Measurements from ENCODE around the gene EML3.
"Not testable (repeated sequence)": the region's sequence is repeated elsewhere in the genome, so short reads cannot be mapped to it uniquely, and the experiment has no call there.

The EML3 gene

DNA sequence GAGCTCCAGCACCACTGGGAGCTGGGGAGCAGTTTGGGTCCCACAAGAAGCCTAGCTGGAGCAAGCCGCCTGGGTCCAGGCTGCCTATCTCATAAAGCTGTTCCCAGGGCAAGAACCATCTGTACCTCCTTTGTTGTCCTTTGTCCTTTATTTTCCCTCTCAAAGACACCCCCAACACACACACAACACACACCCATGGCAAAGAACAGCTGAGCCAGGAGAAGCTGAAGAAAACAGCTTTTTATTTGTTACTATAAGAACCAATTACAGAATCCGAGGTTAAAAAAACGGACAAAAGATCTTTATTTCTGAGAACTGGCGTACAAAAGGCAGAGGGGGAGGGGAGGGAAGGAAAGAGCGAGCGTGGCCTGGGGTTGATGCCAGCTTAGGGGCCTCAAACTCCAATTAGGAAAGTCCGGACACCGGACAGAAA, 19.6 kb downstream of the EML3 start:
- no peaks in the 10 kb centered on the region for H3K27me3 Mint-ChIP-seq
- peak overlapping the region in 1 of 2 donors; percentile 83 for H3K27ac Mint-ChIP-seq
- H3K4me3 Mint-ChIP-seq, result peak overlapping the region; percentile 21 to 93
- H3K9me3 Mint-ChIP-seq, result no peaks in the 10 kb centered on the region
- peaks cover 72% of the 10 kb centered on the region for H3K4me1 Mint-ChIP-seq
- DNase-seq (no peak), ATAC-seq (no peak)

DNA sequence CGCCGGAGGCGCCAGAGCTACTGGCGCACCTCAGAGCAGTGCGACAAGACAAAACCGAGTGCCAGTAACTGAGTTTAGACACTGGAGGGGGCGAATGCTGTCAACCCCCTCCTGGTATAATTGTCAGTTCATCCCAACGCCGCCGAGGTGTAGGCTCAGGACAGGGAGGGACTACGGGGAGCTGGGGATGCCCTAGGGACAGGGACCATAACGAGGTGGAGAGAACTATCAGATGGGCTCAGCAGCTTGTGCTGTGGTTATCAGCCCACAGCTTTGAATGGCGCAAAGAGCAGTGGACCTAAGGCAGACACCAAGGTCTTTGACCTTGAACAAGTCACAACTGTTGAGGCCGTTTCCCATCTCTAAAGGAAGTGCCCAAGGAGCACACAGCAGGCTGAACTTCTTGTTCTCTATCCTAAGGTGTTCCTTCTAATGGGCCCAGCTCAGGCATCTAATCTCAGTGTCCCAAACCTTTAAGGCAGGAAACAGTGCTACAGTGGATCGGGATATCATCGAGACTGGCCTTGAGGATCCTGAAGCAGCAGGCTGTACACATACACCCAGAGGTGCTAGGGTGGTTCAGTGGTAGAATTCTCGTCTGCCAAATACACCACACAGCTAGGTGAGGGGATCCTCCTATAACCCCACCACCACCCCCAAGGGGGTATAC, 20.3 kb downstream of the EML3 start:
- no peaks in the 10 kb centered on the region for H3K27me3 Mint-ChIP-seq
- H3K27ac Mint-ChIP-seq, result peak overlapping the region; percentile 97 to 99
- no peaks in the 10 kb centered on the region for H3K9me3 Mint-ChIP-seq
- no peak for ATAC-seq
- H3K4me3 Mint-ChIP-seq, result peak overlapping the region; percentile 93 to 96
- peaks cover 66% of the 10 kb centered on the region for H3K4me1 Mint-ChIP-seq
- no peak for DNase-seq

DNA sequence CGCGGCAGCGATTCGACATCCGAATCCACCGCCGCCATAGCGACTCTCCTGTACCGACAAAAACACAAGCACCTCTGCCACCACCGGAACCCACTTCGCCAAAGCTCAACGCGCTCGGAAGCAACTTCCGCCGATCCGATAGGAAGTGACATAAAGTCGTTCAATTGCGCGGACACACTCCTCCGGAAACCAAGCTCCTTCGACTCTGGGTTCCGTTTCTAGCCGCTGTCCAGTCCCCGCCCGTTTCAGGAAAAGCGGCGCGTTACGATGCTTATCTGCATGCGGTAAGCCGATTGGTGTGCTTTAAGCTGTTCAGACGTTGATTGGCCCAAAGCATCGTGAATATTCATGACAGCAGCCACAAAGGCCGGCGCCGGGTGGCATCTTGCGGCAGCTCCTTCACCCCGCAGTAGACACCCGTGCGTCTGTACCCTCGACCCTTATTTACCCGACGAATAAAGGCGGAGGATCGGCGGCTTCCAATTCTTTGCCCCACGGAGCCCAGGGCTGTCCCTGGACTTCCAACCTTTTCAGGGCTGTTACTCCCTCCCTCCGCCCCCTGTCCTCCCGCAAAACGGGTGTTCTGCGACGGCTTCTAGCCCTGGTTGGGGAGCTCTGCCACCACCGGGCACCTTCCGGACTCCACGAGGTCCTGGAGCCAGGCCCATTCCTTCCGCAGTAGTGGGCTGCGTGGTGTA, 21.0 kb downstream of the EML3 start, which contains the start of gene TUT1:
Gene TUT1 (minus strand): TSS at position 76 of the 698 bp plus-strand sequence. CDS start 38 bp downstream, at position 38.
- Mint-ChIP-seq H3K9me3 (no peaks in the 10 kb centered on the region), H3K27me3 (no peaks in the 10 kb centered on the region), H3K27ac (peak within 1 kb of the TSS; percentile 97 to 99), H3K4me1 (peaks cover 65% of the 10 kb centered on the region), H3K4me3 (peak within 1 kb of the TSS; percentile 93 to 96)
- DNase-seq (peak; percentile 96 to 98), ATAC-seq (peak; percentile 93)

DNA sequence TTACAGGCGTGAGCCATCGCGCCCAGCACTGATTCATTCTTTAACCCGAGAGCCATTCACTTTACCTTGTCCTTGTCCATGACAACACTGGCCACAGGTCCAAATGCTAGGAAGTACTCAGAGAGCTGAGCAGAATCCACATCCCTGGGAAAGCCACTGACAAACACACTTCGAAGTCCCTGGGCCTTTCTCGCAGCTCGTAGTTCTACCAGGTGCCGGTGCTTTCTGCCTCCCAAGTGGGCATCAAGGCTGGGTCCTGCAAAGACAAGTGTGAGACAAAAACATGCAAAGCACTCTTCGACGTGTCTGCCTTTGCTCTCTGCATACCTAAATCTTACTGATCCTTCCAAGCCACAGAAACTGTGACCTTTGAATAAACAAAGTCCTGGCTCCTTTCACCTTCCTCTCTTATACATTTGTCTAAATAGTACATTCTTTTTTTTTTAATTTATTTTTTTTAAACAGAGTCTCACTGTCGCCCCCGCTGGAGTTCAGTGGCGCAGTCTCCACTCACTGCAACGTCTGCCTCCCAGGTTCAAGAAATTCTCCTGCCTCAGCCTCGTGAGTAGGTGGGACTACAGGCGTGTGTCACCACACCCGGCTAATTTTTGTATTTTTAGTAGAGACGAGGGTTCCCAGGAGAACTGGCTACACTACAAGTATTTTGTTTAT, 23.5 kb downstream of the EML3 start:
- DNase-seq, result no peak
- ATAC-seq, result no peak
- peaks cover 54% of the 10 kb centered on the region for H3K4me1 Mint-ChIP-seq
- H3K4me3 Mint-ChIP-seq, result peak overlapping the region in 1 of 2 donors; percentile 46
- H3K27me3 Mint-ChIP-seq, result no peaks in the 10 kb centered on the region
- no peaks in the 10 kb centered on the region for H3K9me3 Mint-ChIP-seq
- peak overlapping the region in 1 of 2 donors; percentile 12 for H3K27ac Mint-ChIP-seq

DNA sequence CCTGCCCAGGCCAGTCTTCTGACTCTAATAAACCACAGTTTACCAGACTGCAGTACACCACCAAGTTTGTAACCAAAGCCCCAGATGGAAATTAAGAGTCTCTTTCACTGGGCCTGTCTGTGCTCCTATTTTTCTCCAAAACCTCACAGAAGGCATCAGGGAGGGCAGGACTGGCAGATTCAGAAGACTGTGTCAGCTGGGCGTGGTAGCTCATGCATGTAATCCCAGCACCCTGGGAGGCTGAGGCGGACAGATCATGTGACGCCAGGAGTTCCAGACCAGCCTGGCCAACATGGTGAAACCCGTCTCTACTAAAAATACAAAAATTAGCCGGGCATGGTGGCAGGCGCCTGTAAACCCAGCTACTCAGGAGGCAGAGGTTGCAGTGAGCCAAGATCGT, 27.2 kb downstream of the EML3 start:
- not testable (repeated sequence) for H3K4me3 Mint-ChIP-seq, ATAC-seq, DNase-seq, H3K9me3 Mint-ChIP-seq, H3K27me3 Mint-ChIP-seq
- peak overlapping the region in 1 of 2 donors; percentile 74 for H3K27ac Mint-ChIP-seq
- H3K4me1 Mint-ChIP-seq, result peaks cover 23% of the 10 kb centered on the region

DNA sequence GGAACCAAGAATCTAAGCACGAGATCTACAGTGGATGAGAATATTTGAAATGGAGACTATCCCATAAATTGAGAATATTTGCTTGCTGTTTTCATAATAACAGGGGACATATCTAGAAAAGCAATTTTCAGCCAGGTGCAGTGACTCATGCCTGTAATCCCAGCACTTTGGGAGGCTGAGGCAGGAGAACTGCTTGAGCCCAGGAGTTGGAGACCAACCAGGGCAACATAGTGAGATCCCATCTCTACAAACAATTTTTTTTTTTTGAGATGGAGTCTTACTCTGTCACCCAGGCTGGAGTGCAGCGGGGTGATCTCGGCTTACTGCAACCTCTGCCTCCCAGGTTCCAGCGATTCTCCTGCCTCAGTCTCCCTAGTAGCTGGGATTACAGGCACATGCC, 30.8 kb downstream of the EML3 start:
- H3K9me3 Mint-ChIP-seq, H3K27me3 Mint-ChIP-seq, DNase-seq, H3K4me1 Mint-ChIP-seq, H3K4me3 Mint-ChIP-seq, H3K27ac Mint-ChIP-seq, ATAC-seq: not testable (repeated sequence)

DNA sequence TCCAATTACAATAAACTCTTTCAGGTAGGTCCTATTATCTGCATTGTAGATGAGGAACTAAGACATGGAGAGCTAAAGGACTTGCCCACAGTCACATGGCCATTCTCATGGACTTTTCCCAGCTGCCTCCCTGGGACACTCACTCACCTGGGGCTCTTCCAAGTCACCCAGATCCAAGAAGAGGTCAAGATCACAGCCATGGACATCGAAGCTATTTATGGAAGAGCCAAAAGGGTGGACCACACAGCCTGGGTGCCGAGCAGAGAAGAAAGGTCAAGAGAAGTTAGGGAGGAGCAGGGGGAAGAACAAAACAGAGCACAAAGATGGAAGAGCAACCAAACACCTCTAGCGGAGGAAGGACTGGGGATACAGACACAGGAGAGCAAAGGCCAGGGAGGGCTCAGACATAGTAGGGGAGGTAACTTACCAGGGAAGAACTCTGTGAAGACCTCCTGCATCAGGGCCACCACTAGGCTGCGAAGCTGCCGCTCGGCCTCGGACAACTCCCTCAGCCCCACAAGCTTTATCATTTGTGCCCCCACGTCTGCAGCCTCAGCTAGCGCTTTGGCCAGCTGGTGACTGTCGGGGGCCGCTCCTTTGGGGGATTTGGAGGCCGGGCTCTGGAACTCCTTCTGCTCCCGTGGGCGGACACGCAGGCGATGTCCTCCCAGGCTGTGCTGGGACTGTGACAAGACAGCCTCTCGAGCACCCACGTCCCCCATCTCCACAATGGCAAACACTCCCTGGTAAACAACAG, 31.4 kb downstream of the EML3 start:
- Mint-ChIP-seq H3K27ac (peak overlapping the region in 1 of 2 donors; percentile 21), H3K9me3 (no peaks in the 10 kb centered on the region)
- no peak for DNase-seq

GRCh38 chr11:62579252-62579651, 33.3 kb downstream of the EML3 start:
- peaks cover 17% of the 10 kb centered on the region for H3K4me1 Mint-ChIP-seq
- no peak for DNase-seq
- no peaks in the 10 kb centered on the region for H3K9me3 Mint-ChIP-seq
- ATAC-seq, result no peak
- no peak overlapping the region for H3K4me3 Mint-ChIP-seq
- H3K27ac Mint-ChIP-seq, result no peak overlapping the region
- no peaks in the 10 kb centered on the region for H3K27me3 Mint-ChIP-seq

More for the DNA sequence above, 31.4 kb downstream of the EML3 start:
- H3K4me3 Mint-ChIP-seq, result no peak overlapping the region
- ATAC-seq, result no peak
- no peaks in the 10 kb centered on the region for H3K4me1 Mint-ChIP-seq
- no peaks in the 10 kb centered on the region for H3K27me3 Mint-ChIP-seq

DNA sequence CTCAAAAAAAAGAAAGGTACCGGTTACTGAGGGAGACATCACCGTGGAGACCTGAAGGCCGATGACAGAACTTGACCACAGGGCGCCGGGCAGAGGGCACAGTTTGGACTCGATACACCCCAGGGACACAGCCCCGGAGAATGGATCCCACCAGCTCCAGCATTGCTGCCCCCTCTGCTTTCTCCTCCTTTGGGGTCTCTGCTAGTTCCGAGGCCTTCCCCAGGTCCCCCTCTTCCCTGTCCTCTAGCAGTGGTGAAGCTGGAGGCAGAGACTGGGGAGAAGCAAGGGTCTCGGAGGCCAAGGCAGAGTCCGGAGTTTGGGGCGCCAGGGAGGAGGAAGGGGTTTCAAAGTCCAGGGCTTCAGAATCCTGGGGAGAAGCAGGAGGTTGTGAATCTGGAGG, 34.0 kb downstream of the EML3 start:
- ATAC-seq, result no peak
- peak overlapping the region in 1 of 2 donors; percentile 89 for H3K27ac Mint-ChIP-seq
- H3K4me3 Mint-ChIP-seq, result no peak overlapping the region

GRCh38 chr11:62577046-62577714, 35.4 kb downstream of the EML3 start:
- no peak for ATAC-seq
- H3K4me3 Mint-ChIP-seq, result no peak overlapping the region
- no peaks in the 10 kb centered on the region for H3K27me3 Mint-ChIP-seq

More for the DNA sequence above, 34.0 kb downstream of the EML3 start:
- Mint-ChIP-seq H3K27me3 (no peaks in the 10 kb centered on the region), H3K9me3 (no peaks in the 10 kb centered on the region), H3K4me1 (peaks cover 17% of the 10 kb centered on the region)
- DNase-seq, result no peak

GRCh38 chr11:62575837-62576236, 36.7 kb downstream of the EML3 start:
- no peaks in the 10 kb centered on the region for H3K9me3 Mint-ChIP-seq
- H3K4me3 Mint-ChIP-seq, result peak overlapping the region; percentile 95 to 100
- H3K4me1 Mint-ChIP-seq, result peaks cover 41% of the 10 kb centered on the region
- no peak overlapping the region for H3K27ac Mint-ChIP-seq
- ATAC-seq (no peak), DNase-seq (no peak)
- H3K27me3 Mint-ChIP-seq, result no peaks in the 10 kb centered on the region

More at GRCh38 chr11:62577046-62577714, 35.4 kb downstream of the EML3 start:
- peaks cover 27% of the 10 kb centered on the region for H3K4me1 Mint-ChIP-seq
- DNase-seq, result no peak
- no peaks in the 10 kb centered on the region for H3K9me3 Mint-ChIP-seq
- peak overlapping the region in 1 of 2 donors; percentile 72 for H3K27ac Mint-ChIP-seq

DNA sequence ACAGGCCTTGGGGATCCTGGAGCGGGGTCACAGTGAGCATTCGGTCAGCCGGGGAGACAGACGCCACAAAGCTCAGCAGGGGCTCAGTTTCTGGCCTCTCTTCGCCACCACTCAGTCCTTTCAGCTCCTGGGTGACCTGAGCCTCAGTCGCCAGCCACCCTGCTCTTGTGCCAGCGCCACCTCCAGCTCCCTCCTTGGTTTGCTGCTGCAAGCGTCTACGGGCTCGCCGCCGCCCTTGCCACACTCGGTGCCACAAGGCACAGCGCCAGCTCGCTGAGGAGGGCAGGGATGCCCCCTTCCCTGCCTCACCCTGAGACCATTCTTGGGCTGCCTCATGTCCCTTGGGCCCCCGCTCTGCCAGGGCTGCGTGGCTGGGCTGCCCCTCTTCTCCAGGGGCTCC, 37.4 kb downstream of the EML3 start:
- DNase-seq (no peak), ATAC-seq (no peak)
- Mint-ChIP-seq H3K4me3 (peak overlapping the region; percentile 95 to 100), H3K27me3 (no peaks in the 10 kb centered on the region), H3K4me1 (peaks cover 48% of the 10 kb centered on the region), H3K9me3 (no peaks in the 10 kb centered on the region), H3K27ac (peak overlapping the region; percentile 99 to 100)

DNA sequence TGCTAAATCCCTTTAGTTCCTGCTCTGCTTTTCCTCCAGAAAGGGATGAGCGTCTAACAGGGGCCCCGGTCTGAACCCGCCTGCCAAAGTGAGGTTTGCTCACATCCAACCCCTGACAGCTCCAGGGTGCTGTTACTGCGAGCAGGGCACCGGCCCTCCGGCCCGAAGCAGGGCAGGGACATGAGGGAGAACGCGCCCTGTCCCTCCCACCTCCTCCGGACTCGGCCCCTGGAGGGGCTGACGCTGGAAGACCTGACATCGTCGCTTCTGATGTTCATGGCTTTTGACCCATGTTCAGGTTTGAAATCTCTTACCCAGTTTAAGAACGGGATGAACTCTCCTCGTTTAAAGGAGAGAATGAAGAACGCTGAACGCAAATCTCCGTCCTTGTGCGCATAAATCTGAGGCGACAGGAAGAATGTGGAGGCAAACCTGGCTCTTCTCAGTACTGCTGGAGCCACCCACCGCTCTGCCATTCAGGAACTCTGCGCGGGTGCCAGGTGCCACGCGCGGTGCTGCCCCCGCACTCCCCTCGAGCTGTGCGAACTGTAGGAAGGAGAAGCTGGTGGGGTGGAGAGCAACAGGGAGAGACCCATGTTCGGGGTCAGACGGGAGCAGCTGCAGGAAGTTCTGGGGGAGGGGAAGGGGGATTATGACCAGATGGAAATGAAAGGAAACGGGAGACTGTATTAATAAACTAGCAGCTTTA, 38.1 kb downstream of the EML3 start:
- Mint-ChIP-seq H3K9me3 (no peaks in the 10 kb centered on the region), H3K4me3 (peak overlapping the region; percentile 95 to 100), H3K27ac (peak overlapping the region; percentile 99 to 100), H3K27me3 (no peaks in the 10 kb centered on the region), H3K4me1 (peaks cover 54% of the 10 kb centered on the region)
- DNase-seq, result no peak
- ATAC-seq, result peak; percentile 39
